Mucosa of descending colon (tissue), 3 donors: ENCODE data around the gene RNASE7. TPM values are rescaled to one million over a fixed set of nuclear protein-coding genes. Genes with fewer than 3 reads are reported as not detected.
A peak's percentile ranks its signal among the peaks of the same experiment; 100 is the strongest.

ENCODE experiments used
- ATAC-seq: fragments of 200-7000 bp; cut with Tn5 transposase; one replicate; pipeline ENCODE4 v1.9.1; 2020; ENCODE audit warnings: mild to moderate bottlenecking, moderate library complexity
- DNase-seq, 3 donors: peaks; one replicate each; pipeline ENCODE4 v3.0.0-alpha.2; 2020
- H3K36me3 ChIP-seq: fragments of 200-600 bp; one replicate; pipeline ENCODE4 v1.8.0; 2021; ENCODE audit warnings: low read depth, mild to moderate bottlenecking
- H3K4me1 ChIP-seq: fragments of 200-600 bp; one replicate; pipeline ENCODE4 v1.8.0; 2021; ENCODE audit warnings: low read depth, mild to moderate bottlenecking
- H3K4me3 ChIP-seq: fragments of 200-600 bp; one replicate; pipeline ENCODE4 v1.8.0; 2021; ENCODE audit warnings: mild to moderate bottlenecking
- H3K9me3 ChIP-seq: fragments of 200-600 bp; one replicate; pipeline ENCODE4 v1.8.0; 2021; ENCODE audit warnings: mild to moderate bottlenecking
- CTCF ChIP-seq: fragments of 200-600 bp; IDR thresholded peaks from one replicate; pipeline ENCODE4 v1.8.0; 2022; ENCODE audit warnings: antibody characterized with exemption, mild to moderate bottlenecking
- intact Hi-C, 2 donors: fragments of 100-400 bp; cut with DNase I in 1 of 2; cut with micrococcal nuclease in 1 of 2; formaldehyde crosslinking; loops; one replicate each; pipeline versions ENCODE4 v1.11.0 to v1.11.1; 2022; cut with DNase I, micrococcal nuclease
- total RNA-seq, 3 donors: library from RNA; stranded (reverse); fragmentation: NEBNext Ultra II Directional in 2 of 3; extraction: Animal tissue kit (Norgen Biotek cat#: 25700) in 2 of 3; gene quantifications; one replicate each; pipeline versions ENCODE4 v1.2.1 to v1.2.4, GENCODE V29; 2021 to 2023
- donor health status: DM: no; HTN: no; CAD: no; lungs with moderate emphysema.
- donor health status: DM: no; HTN: no; CAD: no.
- donor health status: DM: no; HTN: yes; CAD: no.

RNASE7 gene
- total RNA-seq, 3 donors from 2014 or later = 0.19 to 0.32 TPM; not detected in 1

- TF ChIP-seq CTCF = peak; percentile 75
- Histone ChIP-seq H3K4me1 (no peaks in the 10 kb centered on the region), H3K4me3 (no peak overlapping the region), H3K36me3 (no peaks in the 10 kb centered on the region), H3K9me3 (no peaks in the 10 kb centered on the region)
- DNase-seq (peak in 2 of 3 donors; percentile 80 to 96), ATAC-seq (peak; percentile 93)
- intact Hi-C loops = loop anchor here in 1 of 2 donors (10.0 kb wide), 1 partner anchor 80 kb away; the partner anchor contains the start of gene ZNF219
Measured at GRCh38 chr14:21014761-21015190, 27.4 kb upstream of the RNASE7 start.

- no peaks in the 10 kb centered on the region for H3K4me1 ChIP-seq
- H3K36me3 ChIP-seq = no peaks in the 10 kb centered on the region
- no peak for DNase-seq
- no peak overlapping the region for H3K4me3 ChIP-seq
- no peaks in the 10 kb centered on the region for H3K9me3 ChIP-seq
- no peak for ATAC-seq
- TF ChIP-seq CTCF = no peak
- intact Hi-C loops = loop anchor here in 1 of 2 donors (10.0 kb wide), 1 partner anchor 79 kb away; the partner anchor contains the start of gene ZNF219
Measured at GRCh38 chr14:21015312-21015711, 26.9 kb upstream of the RNASE7 start.

- no peak for ATAC-seq
- TF ChIP-seq CTCF = no peak
- intact Hi-C loops = loop anchor here in 1 of 2 donors (10.0 kb wide), 1 partner anchor 78 kb away; the partner anchor contains the start of gene ZNF219
- Histone ChIP-seq H3K4me3 (no peak overlapping the region), H3K36me3 (no peaks in the 10 kb centered on the region), H3K9me3 (no peaks in the 10 kb centered on the region), H3K4me1 (no peaks in the 10 kb centered on the region)
- no peak for DNase-seq
Measured at GRCh38 chr14:21016413-21017190, 25.6 kb upstream of the RNASE7 start.

GRCh38 chr14:21017528-21018245 is 24.5 kb upstream of the RNASE7 start:
- Histone ChIP-seq H3K4me3 (no peak overlapping the region), H3K36me3 (no peaks in the 10 kb centered on the region), H3K9me3 (no peaks in the 10 kb centered on the region), H3K4me1 (no peaks in the 10 kb centered on the region)
- TF ChIP-seq CTCF = no peak
- intact Hi-C loops = loop anchor here in 1 of 2 donors (10.0 kb wide), 1 partner anchor 77 kb away; the partner anchor contains the start of gene ZNF219
- no peak for ATAC-seq
- DNase-seq = no peak

- intact Hi-C loops = loop anchor here in 1 of 2 donors (10.0 kb wide), 1 partner anchor 77 kb away; the partner anchor contains the start of gene ZNF219
- TF ChIP-seq CTCF = no peak
- H3K4me1 ChIP-seq = peaks cover 4% of the 10 kb centered on the region
- no peak for DNase-seq
- no peaks in the 10 kb centered on the region for H3K9me3 ChIP-seq
- ATAC-seq = no peak
- no peaks in the 10 kb centered on the region for H3K36me3 ChIP-seq
- H3K4me3 ChIP-seq = no peak overlapping the region
Measured at GRCh38 chr14:21018286-21018685, 23.9 kb upstream of the RNASE7 start.
